ENCODE results near the gene SMPD4. TPM values are rescaled to one million over a fixed set of nuclear protein-coding genes. Genes with fewer than 3 reads are reported as not detected.

SMPD4 gene
- total and polyA plus RNA-seq, 2 of the 13 experiments (the other 11 are each of a cell fraction or from before 2014, with no cell fraction given) = 63.2 to 70.5 TPM

- TF ChIP-seq ZNF367 (CRISPR knock-in tag; IDR thresholded peaks at IDR 0.05; ENCODE audit: borderline replicate concordance) (no peak), ZXDC (CRISPR knock-in tag; IDR thresholded peaks at IDR 0.05) (no peak), MEIS1 (CRISPR knock-in tag; IDR thresholded peaks at IDR 0.05; ENCODE audit: borderline replicate concordance) (no peak), CTCF (CRISPR knock-in tag; IDR thresholded peaks at IDR 0.05) (no peak), ZNF256 (CRISPR knock-in tag; conservative IDR thresholded peaks at IDR 0.05) (no peak), ZNF318 (CRISPR knock-in tag; IDR thresholded peaks at IDR 0.05) (no peak), YEATS4 (CRISPR knock-in tag; IDR thresholded peaks at IDR 0.05; ENCODE audit: borderline replicate concordance) (no peak), ARID5B (CRISPR knock-in tag; IDR thresholded peaks at IDR 0.05) (no peak), ZKSCAN8 (CRISPR knock-in tag; IDR thresholded peaks at IDR 0.05; ENCODE audit: borderline replicate concordance) (no peak)
Observed at GRCh38 chr2:130198343-130198742, 16.9 kb upstream of the SMPD4 start, which contains the start of gene TUBA3E (continued).

Data from HepG2 (cell line).